CD14-positive monocyte (primary cell): ENCODE measurements around the gene CHEK1. TPM values are rescaled to one million over a fixed set of nuclear protein-coding genes. Genes with fewer than 3 reads are reported as not detected.

Experiments used
- DNase-seq, 3 donors: peaks; one replicate each; pipeline ENCODE4 v3.0.0-alpha.2; 2011 to 2022
- H2AFZ ChIP-seq: 2 replicates; pipeline ENCODE4 v1.6.0; 2012; ENCODE audit warnings: mild to moderate bottlenecking, low read depth, low read length, inconsistent platforms; ENCODE audit not compliant: insufficient read depth, poor library complexity, severe bottlenecking
- H3K27ac ChIP-seq, 2 donors: 1 replicate in 1 of 2; 2 replicates in 1 of 2; pipeline ENCODE4 v1.5.1; 2012 to 2013; ENCODE audit warnings: low read length in 2 of 2, control low read depth in 1 of 2, inconsistent platforms in 1 of 2, low read depth in 1 of 2, mild to moderate bottlenecking in 1 of 2
- H3K27me3 ChIP-seq, 2 donors: one replicate each; pipeline versions ENCODE4 v1.6.0 to v1.6.1; 2011 to 2013; ENCODE audit warnings: low read length in 2 of 2; ENCODE audit not compliant: control insufficient read depth in 2 of 2, insufficient read depth in 2 of 2
- H3K36me3 ChIP-seq, 2 donors: replicated peaks in 1 of 2; 1 replicate in 1 of 2; 2 replicates in 1 of 2; pipeline versions ENCODE4 v1.5.1 to v1.6.1; 2012 to 2013; ENCODE audit warnings: low read length in 2 of 2, control low read depth in 1 of 2, inconsistent platforms in 1 of 2, mild to moderate bottlenecking in 1 of 2; ENCODE audit not compliant: insufficient read depth in 2 of 2, control insufficient read depth in 1 of 2
- H3K4me1 ChIP-seq, 2 donors: 1 replicate in 1 of 2; 2 replicates in 1 of 2; pipeline versions ENCODE4 v1.5.1 to v1.6.1; 2012 to 2013; ENCODE audit warnings: low read length in 2 of 2, control low read depth in 1 of 2, inconsistent platforms in 1 of 2, mild to moderate bottlenecking in 1 of 2, moderate library complexity in 1 of 2; ENCODE audit not compliant: insufficient read depth in 2 of 2, control insufficient read depth in 1 of 2
- H3K4me2 ChIP-seq: replicated peaks from 2 replicates; pipeline ENCODE3; 2012; ENCODE audit warnings: low read length, moderate library complexity, mild to moderate bottlenecking; ENCODE audit not compliant: poor library complexity, severe bottlenecking; ENCODE audit errors: extremely low read depth
- H3K4me3 ChIP-seq, 3 experiments: fragments of 200-600 bp in 1 of 3; sonication (generic) in 1 of 3; replicated peaks in 1 of 3; 1 replicate in 2 of 3; 2 replicates in 1 of 3; pipeline ENCODE4 v1.5.1; 2011 to 2013; ENCODE audit warnings: low read length in 3 of 3, mild to moderate bottlenecking in 3 of 3, control low read depth in 2 of 3, low read depth in 2 of 3, inconsistent platforms in 1 of 3, moderate library complexity in 1 of 3
- H3K79me2 ChIP-seq: 2 replicates; pipeline ENCODE4 v1.6.0; 2012; ENCODE audit warnings: mild to moderate bottlenecking, control low read depth, inconsistent platforms, low read length, moderate library complexity; ENCODE audit not compliant: insufficient read depth
- H3K9ac ChIP-seq: 2 replicates; pipeline ENCODE4 v1.6.0; 2017; ENCODE audit warnings: low read length, mild to moderate bottlenecking; ENCODE audit not compliant: insufficient read depth, poor library complexity, severe bottlenecking
- H3K9me3 ChIP-seq, 2 donors: replicated peaks in 1 of 2; 1 replicate in 1 of 2; 2 replicates in 1 of 2; pipeline versions ENCODE4 v1.5.1 to v1.6.1; 2012 to 2013; ENCODE audit warnings: low read length in 2 of 2, control low read depth in 1 of 2; ENCODE audit not compliant: control insufficient read depth in 1 of 2, insufficient read depth in 1 of 2
- H4K20me1 ChIP-seq: 2 replicates; pipeline ENCODE4 v1.6.0; 2012; ENCODE audit warnings: mild to moderate bottlenecking, low read length, control low read depth, moderate library complexity; ENCODE audit not compliant: insufficient read depth
- H3K27ac Mint-ChIP-seq, 7 donors: one replicate each; pipeline ENCODE4 v1.8.0; 2020; ENCODE audit warnings: mild to moderate bottlenecking in 7 of 7, mixed read lengths in 7 of 7, moderate library complexity in 6 of 7, inconsistent platforms in 2 of 7
- H3K27me3 Mint-ChIP-seq, 3 donors: one replicate each; pipeline ENCODE4 v1.8.0; 2021 to 2022; ENCODE audit warnings: low read depth in 3 of 3, mild to moderate bottlenecking in 3 of 3, mixed read lengths in 3 of 3, moderate library complexity in 3 of 3, inconsistent platforms in 1 of 3
- H3K36me3 Mint-ChIP-seq, 2 donors: one replicate each; pipeline ENCODE4 v1.8.0; 2020; ENCODE audit warnings: mixed read lengths in 2 of 2, inconsistent platforms in 1 of 2, mild to moderate bottlenecking in 1 of 2
- H3K4me1 Mint-ChIP-seq: one replicate; pipeline ENCODE4 v1.8.0; 2020; ENCODE audit warnings: mild to moderate bottlenecking, mixed read lengths
- H3K4me3 Mint-ChIP-seq, 2 donors: one replicate each; pipeline ENCODE4 v1.8.0; 2020; ENCODE audit warnings: mild to moderate bottlenecking in 2 of 2, mixed read lengths in 2 of 2, moderate library complexity in 1 of 2
- H3K9me3 Mint-ChIP-seq, 7 donors: one replicate each; pipeline ENCODE4 v1.8.0; 2020 to 2022; ENCODE audit warnings: mixed read lengths in 7 of 7, mild to moderate bottlenecking in 6 of 7, moderate library complexity in 6 of 7, inconsistent platforms in 2 of 7
- WGBS: methylation state at CpG from one replicate; pipeline ENCODE4 v1.1.5; 2013; ENCODE audit warnings: missing lambda C conversion rate; ENCODE audit not compliant: insufficient coverage; 5-methylcytosine and 5-hydroxymethylcytosine counted together
- intact Hi-C, 2 donors: fragments of 100-400 bp; cut with micrococcal nuclease; formaldehyde crosslinking; loops; one replicate each; pipeline versions ENCODE4 v1.15.0 to v1.15.1; 2023
- polyA plus RNA-seq, 3 donors: library from polyadenylated mRNA; depleted of rRNA in 1 of 3; unstranded in 2 of 3; stranded (reverse) in 1 of 3; fragments of 300-500 nt in 2 of 3; fragments of >200 nt in 1 of 3; fragmentation: Illumina TruSeq in 2 of 3; gene quantifications; 1 replicate in 2 of 3; 2 replicates in 1 of 3; pipeline ENCODE4 v1.2.3, GENCODE V29; 2012 to 2021
- TF ChIP-seq, protein P1 (sequence below): fragments of 200-600 bp; IDR thresholded peaks from one replicate; pipeline ENCODE4 v1.8.0; 2022; ENCODE audit warnings: antibody characterized with exemption, mild to moderate bottlenecking

The CHEK1 gene
- polyA plus RNA-seq, 3 donors, result 0.18 to 0.55 (median 0.43) TPM

DNA sequence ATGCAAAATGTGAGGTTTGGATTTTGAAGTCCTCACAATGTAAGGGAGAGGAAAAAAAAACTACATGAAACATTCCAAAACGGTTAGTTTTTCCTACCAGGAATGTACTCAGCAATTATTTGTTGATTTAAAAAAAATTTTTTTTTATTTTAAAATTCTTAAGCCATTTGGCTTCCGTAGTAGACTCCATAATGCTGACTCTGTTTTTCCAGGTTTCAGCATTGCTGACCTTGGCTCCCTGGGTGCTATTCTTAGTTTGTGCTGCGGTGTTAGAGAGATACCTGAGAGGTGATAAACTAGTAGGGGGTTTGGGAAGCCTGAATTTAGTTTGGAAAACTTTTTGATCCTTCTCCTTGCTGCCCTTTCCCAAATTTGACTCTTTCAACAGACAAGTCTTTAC lies 21.8 kb upstream of the CHEK1 start:
- no peak overlapping the region for H3K27ac ChIP-seq

DNA sequence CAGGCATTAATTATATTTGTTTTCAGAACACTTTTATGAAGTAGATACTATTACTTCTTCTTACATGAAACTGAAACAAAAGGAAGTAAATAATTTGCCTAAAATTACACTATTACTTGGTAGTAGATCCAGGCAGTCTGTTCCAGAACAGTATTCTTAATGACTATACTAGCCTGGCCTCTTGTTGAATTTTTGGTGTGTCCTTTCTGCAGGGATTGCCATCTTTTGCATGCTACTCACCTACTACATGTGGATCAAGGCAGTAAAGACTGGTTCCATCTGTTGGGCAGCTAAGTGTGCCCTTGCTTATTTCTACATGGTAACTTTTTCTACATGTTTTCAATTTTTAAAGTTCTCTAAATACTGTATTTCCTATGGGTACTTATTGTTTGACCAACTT lies 19.5 kb upstream of the CHEK1 start:
- no peaks in the 10 kb centered on the region for H3K4me1 Mint-ChIP-seq
- H3K4me3 Mint-ChIP-seq, result no peak overlapping the region
- Histone ChIP-seq H3K4me2 (no peak overlapping the region), H3K9ac (no peak overlapping the region), H3K4me1 (no peaks in the 10 kb centered on the region), H3K27me3 (no peaks in the 10 kb centered on the region), H3K4me3 (no peak overlapping the region), H3K27ac (no peak overlapping the region), H4K20me1 (no peaks in the 10 kb centered on the region), H2AFZ (no peak overlapping the region), H3K79me2 (peaks cover 9% of the 10 kb centered on the region), H3K9me3 (no peaks in the 10 kb centered on the region), H3K36me3 (peaks cover 94 to 100% of the 10 kb centered on the region in 2 donors)
- H3K27me3 Mint-ChIP-seq, result peaks cover 0 to 1% (median 0%) of the 10 kb centered on the region in 3 donors
- no peaks in the 10 kb centered on the region for H3K9me3 Mint-ChIP-seq
- TF ChIP-seq, protein P1, sequence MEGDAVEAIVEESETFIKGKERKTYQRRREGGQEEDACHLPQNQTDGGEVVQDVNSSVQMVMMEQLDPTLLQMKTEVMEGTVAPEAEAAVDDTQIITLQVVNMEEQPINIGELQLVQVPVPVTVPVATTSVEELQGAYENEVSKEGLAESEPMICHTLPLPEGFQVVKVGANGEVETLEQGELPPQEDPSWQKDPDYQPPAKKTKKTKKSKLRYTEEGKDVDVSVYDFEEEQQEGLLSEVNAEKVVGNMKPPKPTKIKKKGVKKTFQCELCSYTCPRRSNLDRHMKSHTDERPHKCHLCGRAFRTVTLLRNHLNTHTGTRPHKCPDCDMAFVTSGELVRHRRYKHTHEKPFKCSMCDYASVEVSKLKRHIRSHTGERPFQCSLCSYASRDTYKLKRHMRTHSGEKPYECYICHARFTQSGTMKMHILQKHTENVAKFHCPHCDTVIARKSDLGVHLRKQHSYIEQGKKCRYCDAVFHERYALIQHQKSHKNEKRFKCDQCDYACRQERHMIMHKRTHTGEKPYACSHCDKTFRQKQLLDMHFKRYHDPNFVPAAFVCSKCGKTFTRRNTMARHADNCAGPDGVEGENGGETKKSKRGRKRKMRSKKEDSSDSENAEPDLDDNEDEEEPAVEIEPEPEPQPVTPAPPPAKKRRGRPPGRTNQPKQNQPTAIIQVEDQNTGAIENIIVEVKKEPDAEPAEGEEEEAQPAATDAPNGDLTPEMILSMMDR, result no peak
- no peak overlapping the region for H3K27ac Mint-ChIP-seq
- no peak for DNase-seq
- intact Hi-C loops, result no loop called here
- peaks cover 78 to 97% of the 10 kb centered on the region in 2 donors for H3K36me3 Mint-ChIP-seq

More for the DNA sequence above, 21.8 kb upstream of the CHEK1 start:
- Mint-ChIP-seq H3K36me3 (peaks cover 68 to 96% of the 10 kb centered on the region in 2 donors), H3K27ac (no peak overlapping the region), H3K4me1 (no peaks in the 10 kb centered on the region), H3K4me3 (no peak overlapping the region), H3K27me3 (no peaks in the 10 kb centered on the region), H3K9me3 (no peaks in the 10 kb centered on the region)
- intact Hi-C loops, result no loop called here
- Histone ChIP-seq H3K4me2 (no peak overlapping the region), H3K9ac (no peak overlapping the region), H3K36me3 (peaks cover 87 to 92% of the 10 kb centered on the region in 2 donors), H3K4me3 (no peak overlapping the region), H3K79me2 (peaks cover 21% of the 10 kb centered on the region), H4K20me1 (peaks cover 5% of the 10 kb centered on the region), H2AFZ (no peak overlapping the region), H3K4me1 (no peaks in the 10 kb centered on the region), H3K9me3 (no peaks in the 10 kb centered on the region), H3K27me3 (no peaks in the 10 kb centered on the region)
- TF ChIP-seq, protein P1, result no peak
- no CpG with 5 or more reads among the region's 3 CpGs for WGBS
- DNase-seq, result no peak
